HEK293T (cell line): ENCODE results near the gene ITGB6.

Experiments
- BHLHE40 ChIP-seq: fragments of 450-650 bp; IDR thresholded peaks from 2 replicates; pipeline ENCODE4 v1.6.1; 2016; ENCODE audit warnings: mild to moderate bottlenecking, moderate library complexity, borderline replicate concordance
- CTBP1 ChIP-seq: fragments of 450-650 bp; IDR thresholded peaks from 2 replicates; pipeline ENCODE4 v1.6.1; 2016; ENCODE audit warnings: borderline replicate concordance
- ELF4 ChIP-seq: fragments of 450-650 bp; IDR thresholded peaks from 2 replicates; pipeline ENCODE4 v1.6.1; 2017; ENCODE audit warnings: antibody characterized with exemption
- FOXA1 ChIP-seq: fragments of 450-650 bp; IDR thresholded peaks from 2 replicates; pipeline ENCODE4 v1.6.1; 2016; ENCODE audit warnings: mild to moderate bottlenecking
- FOXK2 ChIP-seq: fragments of 450-650 bp; IDR thresholded peaks from 2 replicates; pipeline ENCODE4 v1.6.1; 2016; ENCODE audit warnings: mild to moderate bottlenecking
- FOXM1 ChIP-seq: fragments of 450-650 bp; IDR thresholded peaks from 2 replicates; pipeline ENCODE4 v1.6.1; 2017; ENCODE audit warnings: mild to moderate bottlenecking, borderline replicate concordance
- HDGF ChIP-seq: fragments of 450-650 bp; IDR thresholded peaks from 2 replicates; pipeline ENCODE4 v1.6.1; 2017; ENCODE audit warnings: antibody characterized with exemption, borderline replicate concordance
- LEF1 ChIP-seq: fragments of 450-650 bp; IDR thresholded peaks from 2 replicates; pipeline ENCODE4 v1.6.1; 2017; ENCODE audit warnings: mild to moderate bottlenecking, borderline replicate concordance
- NFRKB ChIP-seq: fragments of 450-650 bp; IDR thresholded peaks from 2 replicates; pipeline ENCODE4 v1.6.1; 2016; ENCODE audit warnings: mild to moderate bottlenecking, moderate library complexity
- SP1 ChIP-seq: fragments of 450-650 bp; IDR thresholded peaks from 2 replicates; pipeline ENCODE4 v1.6.1; 2017
- SUZ12 ChIP-seq: fragments of 450-650 bp; IDR thresholded peaks from 2 replicates; pipeline ENCODE4 v1.6.1; 2016; ENCODE audit warnings: mild to moderate bottlenecking
- TARDBP ChIP-seq: fragments of 450-650 bp; IDR thresholded peaks from 2 replicates; pipeline ENCODE4 v1.6.1; 2016
- ZNF384 ChIP-seq: fragments of 450-650 bp; IDR thresholded peaks from 2 replicates; pipeline ENCODE4 v1.6.1; 2016
- TF ChIP-seq, protein P1 (sequence below): fragments of 450-650 bp; IDR thresholded peaks from 2 replicates; pipeline ENCODE4 v1.6.1; 2016

DNA sequence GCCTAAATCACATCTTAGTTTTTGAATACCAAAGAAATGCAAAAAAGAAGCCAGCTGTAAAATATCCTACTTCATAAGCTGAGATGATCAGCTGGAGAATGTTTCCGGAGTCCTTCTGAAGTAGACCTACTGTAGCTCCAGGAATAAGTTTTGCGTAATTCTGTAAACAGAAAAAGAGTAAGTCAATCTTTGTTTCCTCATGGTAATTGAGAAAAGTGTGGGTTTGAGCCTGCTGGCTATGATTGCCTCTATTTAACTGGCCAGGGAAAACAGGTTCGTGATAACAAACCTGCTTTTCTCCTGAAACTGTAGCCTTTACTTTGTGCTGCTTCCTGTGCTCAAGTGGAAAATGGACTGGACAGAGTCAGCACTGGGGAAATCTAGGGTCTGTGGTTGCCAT, 58.2 kb downstream of the ITGB6 start:
- TF ChIP-seq FOXM1: no peak
- TF ChIP-seq HDGF: no peak
- TF ChIP-seq FOXA1: no peak
- no peak for TF ChIP-seq SP1
- no peak for TF ChIP-seq ZNF384
- no peak for TF ChIP-seq TARDBP
- no peak for TF ChIP-seq ELF4
- TF ChIP-seq, protein P1, sequence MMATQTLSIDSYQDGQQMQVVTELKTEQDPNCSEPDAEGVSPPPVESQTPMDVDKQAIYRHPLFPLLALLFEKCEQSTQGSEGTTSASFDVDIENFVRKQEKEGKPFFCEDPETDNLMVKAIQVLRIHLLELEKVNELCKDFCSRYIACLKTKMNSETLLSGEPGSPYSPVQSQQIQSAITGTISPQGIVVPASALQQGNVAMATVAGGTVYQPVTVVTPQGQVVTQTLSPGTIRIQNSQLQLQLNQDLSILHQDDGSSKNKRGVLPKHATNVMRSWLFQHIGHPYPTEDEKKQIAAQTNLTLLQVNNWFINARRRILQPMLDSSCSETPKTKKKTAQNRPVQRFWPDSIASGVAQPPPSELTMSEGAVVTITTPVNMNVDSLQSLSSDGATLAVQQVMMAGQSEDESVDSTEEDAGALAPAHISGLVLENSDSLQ: no peak
- TF ChIP-seq FOXK2: no peak
- no peak for TF ChIP-seq BHLHE40
- TF ChIP-seq LEF1: no peak
- TF ChIP-seq CTBP1: no peak
- TF ChIP-seq NFRKB: no peak
- no peak for TF ChIP-seq SUZ12
